Myocyte (in vitro differentiated cells): ENCODE measurements around the gene BCL11B. TPM values are rescaled to one million over a fixed set of nuclear protein-coding genes. Genes with fewer than 3 reads are reported as not detected.

Experiments
- DNase-seq: peaks from one replicate; pipeline ENCODE4 v3.0.0-alpha.2; 2012; ENCODE audit warnings: low read depth
- total RNA-seq: library from RNA; depleted of rRNA; stranded (reverse); fragments of >200 nt; gene quantifications from 2 replicates; pipeline ENCODE4 v1.2.3, GENCODE V29; 2014

The BCL11B gene
- total RNA-seq, 1 donor from 2014 or later, result 0.03 TPM

DNA sequence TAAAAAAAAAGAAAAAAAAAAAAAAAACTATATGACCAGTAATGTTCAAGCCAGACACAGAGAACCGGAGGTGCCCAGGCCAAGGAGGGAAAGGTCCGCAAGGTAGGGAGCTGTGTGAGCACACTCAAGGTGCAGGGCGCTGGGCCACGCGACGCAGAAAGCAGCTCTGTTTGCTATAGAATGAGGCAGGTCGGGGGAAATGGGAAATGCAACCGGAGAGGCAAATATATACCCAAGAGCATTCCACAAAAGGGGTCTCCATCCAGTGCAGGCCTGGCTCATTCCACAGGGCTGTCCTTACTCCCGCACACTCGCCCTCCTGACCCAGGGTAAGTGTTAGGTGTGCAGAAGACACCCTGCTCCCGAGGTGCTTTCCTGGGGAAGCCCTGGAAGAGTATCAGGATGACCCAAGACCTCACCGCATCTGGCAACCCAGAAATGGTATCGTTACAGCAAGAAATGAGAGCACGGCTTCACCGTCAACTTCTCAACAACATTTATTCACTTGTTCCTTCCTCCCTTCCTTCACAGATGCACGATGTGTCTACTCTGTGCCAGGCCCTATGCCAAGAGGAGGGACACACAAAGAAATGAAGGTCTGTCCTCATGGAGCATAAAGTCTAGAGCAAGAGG, 86.4 kb downstream of the BCL11B start:
- DNase-seq, result no peak

DNA sequence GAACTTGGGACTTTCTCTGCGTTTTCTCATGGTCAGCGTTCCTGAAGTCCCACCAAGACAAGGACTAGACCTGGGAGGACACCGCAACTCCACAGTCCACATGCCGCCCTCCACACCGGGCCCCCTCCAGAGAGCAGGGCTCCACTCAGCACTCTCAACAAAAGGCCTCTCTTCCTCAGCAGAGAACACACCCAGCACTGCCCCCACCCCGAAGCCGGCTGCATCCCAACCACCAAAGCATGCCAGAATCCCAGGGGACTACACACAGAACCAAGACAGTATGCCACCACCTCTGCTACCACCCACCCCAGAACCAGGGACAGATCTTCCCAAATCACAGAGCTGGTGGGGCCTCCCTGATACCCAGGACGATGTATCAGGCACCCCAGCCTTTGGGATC, 88.3 kb downstream of the BCL11B start:
- DNase-seq, result no peak

DNA sequence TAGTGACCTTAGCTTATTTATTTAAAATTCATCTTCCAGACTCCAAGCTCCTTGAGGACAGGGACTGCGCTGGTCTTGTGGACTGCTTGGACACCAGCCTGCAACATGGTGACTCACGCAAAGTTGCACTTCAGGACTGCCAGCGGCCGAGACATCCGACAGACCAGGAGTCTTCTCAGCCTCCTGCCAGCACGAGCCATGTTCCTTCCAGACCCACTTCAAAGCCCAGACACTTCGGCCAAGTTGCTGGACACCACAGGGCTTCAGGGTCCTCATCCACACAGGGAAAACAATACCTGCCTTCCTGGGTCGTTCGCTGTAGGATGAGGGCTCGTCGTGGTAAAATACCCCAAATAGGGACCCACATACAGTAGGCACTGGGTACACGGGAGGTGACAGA, 88.7 kb downstream of the BCL11B start:
- no peak for DNase-seq

DNA sequence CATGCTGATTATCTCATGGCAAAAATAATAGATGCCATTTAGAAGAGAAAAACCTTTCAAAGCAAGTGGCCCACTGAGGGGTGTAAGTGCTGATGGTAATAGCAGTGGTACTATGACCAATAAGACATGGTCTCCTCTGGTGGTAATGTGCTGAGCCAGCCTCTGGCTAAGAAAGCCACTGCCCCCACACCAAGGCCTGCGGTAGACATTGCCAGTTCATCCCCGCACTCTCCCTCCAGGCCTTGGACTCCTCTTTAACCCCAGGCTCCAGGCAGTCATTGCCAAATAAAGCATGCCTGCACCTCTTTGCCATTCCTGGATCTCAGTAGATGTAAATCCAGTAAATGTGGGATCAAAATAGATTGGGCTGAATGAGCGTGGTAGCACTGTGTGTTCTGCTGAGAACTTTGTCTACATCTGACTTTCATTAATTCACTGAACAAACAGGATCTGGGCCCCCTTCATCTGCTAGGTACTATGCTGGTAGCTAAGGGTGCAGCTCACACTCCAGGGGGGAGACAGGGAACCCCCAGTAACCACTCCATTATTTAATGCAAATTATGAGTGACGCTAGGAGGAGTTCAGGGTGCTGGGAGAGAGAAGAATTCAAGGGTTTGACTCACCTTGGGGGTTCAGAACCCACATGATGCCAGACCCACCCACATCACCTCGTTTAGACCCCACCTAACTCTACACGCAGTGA, 89.3 kb downstream of the BCL11B start:
- no peak for DNase-seq

DNA sequence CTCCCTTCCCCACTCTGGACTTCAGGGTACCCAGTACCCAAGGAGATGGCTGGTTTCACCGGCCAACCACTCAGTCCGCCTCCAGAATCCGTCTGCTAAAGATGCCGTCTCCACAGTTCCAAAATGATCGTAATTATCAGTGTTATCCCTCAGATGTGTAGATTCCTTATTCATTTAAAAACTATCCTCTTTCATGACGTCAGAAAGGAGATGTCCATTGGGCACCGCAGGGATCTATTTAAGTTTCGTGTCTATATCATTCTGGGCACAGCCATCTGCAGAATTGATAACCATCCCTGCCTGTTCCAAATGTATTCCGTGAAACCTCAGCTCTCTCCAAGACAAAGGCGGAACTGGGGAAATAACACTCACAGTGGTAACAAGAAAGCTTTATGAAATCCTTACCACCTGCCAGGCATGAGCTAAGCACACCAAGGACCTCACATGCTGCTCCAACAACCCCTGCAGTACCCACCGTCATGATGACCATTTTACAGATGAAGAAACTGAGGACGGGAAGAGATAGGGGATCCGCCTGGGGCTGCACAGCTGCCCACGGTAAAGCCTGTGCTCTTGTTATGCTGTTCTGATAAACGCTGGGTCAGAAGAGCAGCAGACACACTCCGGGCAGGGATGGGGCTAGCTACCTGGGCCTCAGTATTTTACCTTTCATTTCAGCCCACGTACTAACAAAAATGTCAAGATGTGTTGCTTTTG, 90.0 kb downstream of the BCL11B start:
- no peak for DNase-seq

DNA sequence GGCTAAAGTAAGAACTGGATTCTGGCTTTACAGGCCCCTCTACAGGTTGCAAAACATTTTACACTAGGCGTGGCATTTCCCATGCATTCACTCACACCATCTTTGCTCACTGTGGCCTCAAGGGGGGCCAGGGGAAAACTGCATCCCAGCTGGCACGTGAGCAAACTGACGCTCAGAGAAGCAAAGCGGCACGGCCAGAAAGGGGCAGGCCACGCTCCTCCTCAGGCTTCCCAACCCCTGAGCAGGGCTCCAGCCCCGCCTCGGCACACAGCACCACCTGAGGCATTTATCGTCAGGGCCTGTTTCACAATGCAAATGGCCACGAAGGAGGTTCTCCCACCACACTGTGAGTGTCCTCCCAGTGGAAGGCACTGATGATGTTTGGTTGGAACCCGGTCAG, 90.8 kb downstream of the BCL11B start:
- no peak for DNase-seq

DNA sequence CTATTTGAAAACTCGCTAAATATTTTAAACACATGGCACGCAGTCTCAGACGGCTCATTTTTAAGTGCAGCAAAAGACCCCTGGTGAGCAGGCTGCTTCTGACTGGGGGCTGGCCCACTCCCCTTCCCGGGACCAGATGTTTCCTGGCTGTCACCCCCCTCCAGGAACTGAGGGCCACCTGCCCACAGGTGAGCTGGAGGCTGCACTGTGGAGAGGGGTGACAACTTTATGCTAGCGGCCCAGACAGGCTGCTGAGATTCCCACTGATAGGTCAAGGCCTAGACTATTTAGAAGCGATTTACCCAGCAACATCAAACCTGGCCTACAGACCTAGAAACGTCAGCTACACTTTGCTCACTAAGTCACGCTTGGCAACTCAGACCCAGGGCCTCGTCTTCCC, 92.1 kb downstream of the BCL11B start:
- no peak for DNase-seq

DNA sequence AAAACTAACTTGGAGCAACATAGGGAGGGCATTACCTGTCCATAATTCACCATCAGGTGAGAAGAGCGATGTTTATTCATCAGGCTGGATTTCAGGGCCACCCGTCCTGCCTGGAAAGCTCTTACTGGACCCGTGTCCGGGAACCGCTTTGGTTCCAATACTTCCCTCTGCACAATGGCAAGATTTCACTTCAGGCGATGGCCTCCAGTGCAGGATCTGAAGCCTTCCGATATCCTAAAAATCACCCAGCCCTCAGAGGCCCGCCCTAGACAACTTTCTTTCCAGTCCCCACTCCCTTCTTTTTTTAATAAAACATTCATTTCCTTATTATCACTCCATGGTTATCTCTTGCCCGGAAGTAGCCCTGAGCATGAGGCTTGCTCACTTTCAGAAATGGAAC, 92.5 kb downstream of the BCL11B start:
- DNase-seq, result no peak

DNA sequence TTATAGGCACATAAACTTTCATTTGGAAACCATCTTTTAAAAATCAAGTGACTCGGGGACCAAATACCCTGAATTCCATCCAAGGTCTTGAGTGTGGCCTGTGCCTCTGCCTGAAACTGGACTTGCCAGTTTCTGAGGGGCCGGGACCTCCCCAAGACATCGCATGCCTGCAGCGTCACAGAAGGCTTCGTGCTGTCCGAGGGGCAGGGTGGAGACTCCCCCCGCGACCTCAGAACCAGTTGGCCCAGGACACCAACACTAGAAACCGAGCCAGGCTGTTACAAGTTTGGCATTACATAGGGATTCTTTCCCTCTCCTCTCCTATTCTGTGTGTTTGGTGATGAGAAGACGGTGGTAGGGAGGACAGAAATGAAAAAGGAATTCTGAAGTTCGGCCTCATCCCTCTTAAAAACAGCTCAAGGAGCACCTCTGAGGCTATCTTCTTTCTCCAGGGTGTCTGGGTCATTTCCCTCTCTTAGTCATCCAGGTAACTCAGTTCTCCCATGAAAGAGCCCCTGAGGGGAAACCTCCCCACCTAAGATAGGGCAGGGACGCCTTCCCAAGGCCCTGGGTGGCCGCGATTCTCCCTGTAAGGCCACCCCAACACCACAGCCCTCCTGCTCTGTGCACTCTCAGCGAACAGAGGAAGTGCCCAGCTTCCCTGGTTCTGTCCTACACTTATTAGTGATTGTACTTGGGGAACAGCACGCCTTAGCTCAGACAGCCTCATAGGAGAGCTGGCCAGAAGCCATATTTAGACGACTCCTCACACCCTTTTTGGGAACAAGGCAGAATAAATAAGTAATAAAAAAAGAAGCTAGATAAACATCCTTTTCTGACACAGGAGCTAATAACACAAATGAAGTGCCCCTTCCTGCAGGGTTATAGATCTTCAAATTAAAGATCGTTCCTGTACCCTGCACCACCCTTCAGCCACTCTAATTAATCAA, 93.8 kb downstream of the BCL11B start:
- DNase-seq, result no peak

DNA sequence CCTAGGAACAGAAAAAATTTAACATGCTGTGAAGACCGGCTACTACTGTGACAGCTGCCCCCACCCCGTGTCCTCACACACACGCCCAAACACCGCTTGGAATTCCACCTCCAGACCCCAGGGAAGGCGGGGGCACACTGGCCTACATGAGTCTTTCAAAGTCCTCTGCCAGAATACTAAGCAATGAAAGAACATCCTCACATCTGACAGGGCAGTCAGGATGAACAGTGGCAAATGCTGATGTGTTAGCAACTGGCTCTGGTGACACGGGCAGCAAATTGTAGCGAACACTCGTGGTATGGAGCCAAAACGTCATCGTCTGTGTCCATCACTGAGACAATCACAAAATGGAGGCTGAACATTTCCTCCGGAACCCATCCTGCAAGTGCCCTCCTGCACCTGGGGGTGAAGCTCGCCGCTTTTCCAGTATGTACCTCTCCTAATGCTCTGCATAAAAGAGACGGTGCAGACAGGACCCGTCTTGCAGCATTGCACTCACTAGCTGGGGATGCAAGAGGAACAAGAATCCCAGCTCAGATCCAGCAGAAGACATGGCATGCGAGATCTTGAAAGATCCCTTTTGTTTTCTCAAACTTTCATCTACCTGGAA, 94.8 kb downstream of the BCL11B start:
- no peak for DNase-seq

DNA sequence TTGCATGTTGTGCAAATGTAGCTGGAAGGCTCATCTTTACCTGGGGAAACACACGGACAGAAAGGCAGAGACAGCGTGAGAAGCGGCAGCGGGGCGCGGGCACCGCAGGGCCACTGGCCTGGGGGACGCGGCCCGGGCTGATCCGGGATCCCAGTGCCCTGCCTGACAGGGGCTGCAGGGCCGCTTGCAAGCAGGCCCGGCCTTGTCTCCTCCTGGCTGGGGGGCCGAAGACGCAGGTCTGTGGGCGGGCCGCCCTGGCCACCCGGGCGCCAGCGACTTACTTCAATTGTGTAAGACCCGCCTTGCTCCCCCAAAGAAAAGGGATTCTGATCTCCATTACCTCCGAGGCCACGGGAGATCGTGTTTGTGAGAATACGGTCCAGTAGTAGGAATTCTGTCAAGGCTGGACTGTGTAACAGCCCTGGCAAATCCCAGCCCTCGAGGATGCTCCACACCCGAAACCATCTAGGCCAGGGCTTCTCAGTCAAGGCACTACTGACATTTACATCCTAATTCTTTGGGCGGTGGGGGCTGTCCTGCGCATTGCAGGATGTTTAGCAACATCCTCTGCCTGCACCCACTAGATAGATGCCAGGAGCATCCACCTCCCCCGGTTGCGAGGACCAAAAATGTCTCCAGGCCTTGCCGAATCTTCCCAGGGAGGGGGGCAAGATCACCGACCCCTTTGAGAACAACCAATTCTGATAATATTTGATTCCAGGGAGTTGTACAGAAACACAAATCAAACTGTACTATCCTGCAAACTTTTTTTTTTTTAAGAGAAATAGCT, 95.6 kb downstream of the BCL11B start:
- DNase-seq, result no peak

DNA sequence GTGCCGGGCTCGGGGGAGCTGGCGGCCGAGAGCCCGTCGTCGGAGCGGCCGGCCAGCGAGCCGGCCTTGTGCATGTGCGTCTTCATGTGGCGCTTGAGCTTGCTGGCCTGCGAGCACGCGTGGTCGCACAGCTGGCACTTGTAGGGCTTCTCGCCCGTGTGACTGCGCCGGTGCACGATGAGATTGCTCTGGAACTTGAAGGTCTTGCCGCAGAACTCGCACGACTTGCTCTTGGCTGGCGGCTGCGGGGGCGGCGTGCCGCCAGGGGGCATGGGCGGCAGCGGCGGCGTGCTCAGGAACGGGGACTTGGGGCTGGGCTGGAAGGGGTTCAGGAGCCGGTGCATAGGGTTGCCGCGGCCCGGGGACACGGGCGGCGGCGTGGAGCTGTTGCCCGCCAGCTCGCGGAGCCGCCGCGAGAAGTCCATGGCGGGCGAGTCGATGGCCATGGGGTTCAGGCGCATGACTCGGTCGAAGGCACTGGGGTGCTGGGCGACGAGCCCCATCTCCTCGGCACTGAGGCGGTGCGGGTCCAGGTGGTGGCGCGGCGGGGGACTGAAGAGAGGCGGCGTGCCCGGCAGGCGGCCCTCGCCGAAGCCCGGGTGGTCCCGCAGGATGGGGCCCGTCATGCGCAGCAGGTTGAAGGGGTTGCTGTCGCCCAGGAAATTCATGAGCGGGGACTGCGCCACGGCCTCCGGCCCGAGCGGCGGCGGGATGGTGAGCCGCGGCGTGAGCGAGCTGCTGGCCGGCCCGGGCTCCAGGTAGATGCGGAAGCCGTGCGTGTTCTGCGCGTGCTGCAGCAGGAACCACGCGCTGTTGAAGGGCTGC, 96.5 kb downstream of the BCL11B start:
- no peak for DNase-seq

DNA sequence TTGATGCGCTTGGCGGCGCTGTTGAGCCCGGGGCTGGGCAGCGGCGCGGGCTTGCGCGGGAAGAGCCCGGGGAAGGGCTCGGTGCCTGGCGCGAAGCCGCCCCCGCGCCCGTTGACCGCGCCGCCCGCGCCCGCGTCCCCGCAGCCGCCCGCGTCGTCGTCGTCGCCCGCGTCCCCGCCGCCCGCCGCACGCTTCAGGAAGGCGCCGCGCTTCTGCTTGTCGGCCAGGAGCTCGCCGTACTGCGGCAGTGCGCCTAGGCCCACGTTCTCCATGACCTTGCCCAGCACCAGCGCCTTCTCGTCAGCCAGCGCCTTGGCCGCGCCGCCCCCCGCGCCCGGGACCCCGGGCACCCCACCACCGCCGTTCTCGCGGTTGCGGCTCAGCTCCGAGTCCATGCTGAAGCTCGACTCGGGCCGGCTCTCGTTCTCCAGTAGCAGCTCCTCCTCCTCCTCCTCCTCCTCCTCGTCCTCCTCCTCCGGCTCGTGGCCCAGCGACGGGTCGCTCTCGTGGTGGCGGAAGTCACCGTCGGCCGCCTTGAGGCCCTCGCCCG, 97.2 kb downstream of the BCL11B start:
- DNase-seq, result no peak

DNA sequence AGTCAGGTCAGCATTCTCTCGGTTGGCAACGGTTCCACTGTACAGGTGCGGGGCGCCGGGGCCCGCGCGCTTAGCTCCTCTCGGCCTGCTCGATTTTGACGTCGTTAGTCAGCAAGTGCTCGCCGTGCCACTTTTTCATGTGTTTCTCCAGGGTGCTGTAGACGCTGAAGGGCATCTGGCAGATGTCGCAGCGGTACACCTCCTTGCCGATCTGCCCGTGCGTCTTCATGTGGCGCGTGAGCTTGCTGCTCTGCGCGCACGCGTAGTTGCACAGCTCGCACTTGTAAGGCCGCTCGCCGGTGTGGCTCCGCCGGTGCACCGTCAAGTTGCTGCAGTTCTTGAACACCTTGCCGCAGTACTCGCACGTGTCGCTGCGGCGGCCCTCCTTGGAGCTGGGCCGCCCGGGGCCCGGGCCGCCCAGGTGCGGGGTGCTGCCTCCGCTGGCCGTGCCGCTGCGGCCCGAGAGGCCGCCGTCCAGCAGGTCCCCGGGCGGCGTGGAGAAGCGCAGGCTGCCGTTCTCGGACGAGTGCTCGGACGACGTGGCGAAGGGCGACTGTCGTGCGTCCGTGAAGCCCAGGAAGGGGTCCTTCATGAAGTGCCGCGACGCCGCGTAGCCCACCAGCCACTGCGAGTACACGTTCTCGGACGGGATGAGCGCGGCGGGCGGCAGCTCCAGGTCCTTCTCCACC, 97.8 kb downstream of the BCL11B start:
- DNase-seq, result no peak

DNA sequence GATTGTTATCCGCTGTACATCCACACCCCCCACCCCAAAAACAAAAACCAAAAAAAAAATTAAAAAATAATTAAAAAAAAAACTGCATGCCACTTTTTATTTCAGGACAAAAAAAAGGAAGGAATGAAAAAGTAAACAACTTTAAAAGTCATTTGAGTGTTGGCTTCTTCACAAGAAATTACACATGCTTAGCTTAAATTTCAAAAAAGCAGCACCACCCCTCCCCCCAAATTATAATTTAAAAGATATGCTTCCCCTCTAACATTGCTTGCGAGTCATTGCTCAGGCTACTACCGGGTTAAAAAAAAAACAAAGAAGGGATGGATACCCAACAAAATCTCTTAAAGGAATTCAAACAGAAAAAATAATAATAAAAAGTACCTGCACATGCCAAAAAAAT, 98.5 kb downstream of the BCL11B start:
- no peak for DNase-seq

DNA sequence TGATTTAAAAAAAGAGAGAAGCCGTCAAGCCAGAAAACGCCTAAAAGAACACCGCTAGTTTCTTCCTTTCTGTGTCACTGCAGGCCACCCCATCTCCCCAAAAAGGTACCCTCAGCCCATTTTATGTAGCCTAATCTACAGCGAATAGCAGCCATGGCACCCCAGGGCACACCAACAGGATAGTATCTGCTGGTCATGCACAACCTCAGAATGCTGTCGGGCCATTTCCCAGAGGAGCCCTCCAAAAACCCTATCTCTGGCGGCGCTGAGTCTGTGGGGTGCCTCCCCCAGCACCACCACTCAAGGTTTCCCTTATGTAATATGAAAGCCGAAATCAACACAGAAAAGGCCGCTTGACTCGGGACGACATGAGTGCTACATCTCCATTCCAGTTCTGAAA, 98.9 kb downstream of the BCL11B start:
- no peak for DNase-seq

DNA sequence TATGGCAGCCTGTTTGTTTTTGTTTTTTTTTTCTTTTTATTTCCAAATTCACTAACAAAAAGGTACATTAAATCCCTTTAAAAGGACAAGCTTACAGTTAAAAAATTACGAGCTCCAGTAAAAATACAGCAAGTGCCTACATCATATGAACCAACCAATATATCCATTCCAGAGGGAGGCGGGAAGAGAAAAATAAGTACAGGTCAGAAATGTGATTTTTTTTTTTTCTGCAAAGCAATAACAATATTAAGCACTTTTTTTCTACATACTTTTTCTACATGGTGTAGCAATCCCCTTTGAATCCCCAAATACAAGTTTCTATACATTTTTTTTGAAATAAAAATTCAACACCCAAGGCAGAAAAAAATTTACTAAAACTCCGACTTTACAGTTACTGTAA, 100.6 kb downstream of the BCL11B start:
- no peak for DNase-seq

DNA sequence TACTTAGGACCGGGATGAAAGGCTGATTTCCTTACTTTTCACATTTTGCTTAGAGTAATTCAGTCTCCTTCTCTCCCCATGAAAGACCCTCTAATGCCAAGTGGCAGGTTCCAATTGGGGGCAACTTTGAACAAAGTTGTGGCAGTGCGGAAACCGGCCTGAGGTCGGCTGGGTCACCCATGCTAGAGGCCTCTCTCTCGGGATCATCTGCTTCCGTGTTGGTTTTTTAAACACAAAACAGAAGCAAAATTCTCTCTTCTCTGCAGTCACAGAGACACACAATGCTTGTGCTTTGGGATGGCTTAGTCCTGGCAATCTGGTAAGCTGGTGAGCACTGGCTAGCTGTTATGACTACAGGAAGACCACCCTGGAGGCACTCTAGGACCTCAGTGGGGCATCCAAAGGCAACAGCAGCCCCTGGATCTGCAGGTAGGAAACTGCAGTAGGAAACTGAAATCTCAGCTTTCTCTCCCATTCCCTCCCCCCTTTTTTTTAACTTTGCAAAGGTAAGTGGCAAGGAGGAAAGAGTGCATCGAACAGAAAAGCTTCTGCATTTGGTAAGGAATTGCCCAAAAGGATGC, 102.1 kb downstream of the BCL11B start:
- DNase-seq, result no peak
